ENCODE measurements around the gene TPSD1.
A peak's percentile ranks its signal among the peaks of the same experiment; 100 is the strongest.
"Not testable (repeated sequence)": the region's sequence is repeated elsewhere in the genome, so short reads cannot be mapped to it uniquely, and the experiment has no call there.

Gene TPSD1

DNA sequence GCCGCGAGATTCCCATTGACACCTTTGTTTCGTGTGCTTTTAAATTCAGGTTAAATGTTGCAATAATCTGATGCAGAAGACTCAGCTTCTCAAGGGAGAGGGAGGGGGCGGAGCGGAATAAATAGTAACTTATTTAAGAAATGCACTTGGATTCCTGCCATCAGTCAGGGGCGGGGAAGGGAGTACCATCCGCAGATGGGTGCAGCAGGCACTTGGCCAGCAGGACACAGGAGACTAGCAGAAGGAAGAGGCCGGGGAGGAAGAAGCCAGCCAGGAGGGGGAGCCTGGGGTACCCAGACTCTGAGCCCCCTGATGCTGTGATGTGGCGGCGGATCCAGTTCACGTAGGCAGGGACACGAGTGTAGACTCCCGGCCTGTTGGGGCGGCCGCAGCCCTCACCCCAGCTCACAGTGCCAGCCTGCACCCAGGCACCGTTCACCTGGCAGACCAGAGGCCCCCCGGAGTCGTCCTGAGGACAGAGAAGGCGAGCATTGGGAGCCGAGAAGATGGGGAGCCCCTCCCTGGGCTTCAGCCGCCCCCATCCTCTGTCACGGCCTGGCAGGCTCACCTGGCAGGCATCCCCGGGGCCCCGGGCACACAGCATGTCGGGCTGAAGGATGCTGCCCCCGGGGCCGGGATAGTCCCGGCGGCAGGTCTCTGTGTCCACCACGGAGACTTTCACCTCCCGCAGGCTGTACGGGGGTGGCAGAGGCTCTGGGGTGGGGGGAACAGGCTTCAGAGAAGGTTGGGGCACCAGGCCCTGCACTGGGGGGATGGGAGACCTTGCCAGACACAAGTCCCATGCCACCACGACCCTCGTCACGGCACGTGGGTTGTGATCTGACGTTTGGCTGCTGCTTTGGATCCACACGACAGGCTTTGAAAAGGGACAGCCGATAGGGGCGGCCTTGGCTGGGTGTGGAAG lies 34.0 kb upstream of the TPSD1 start:
- DNase-seq: no peak

DNA sequence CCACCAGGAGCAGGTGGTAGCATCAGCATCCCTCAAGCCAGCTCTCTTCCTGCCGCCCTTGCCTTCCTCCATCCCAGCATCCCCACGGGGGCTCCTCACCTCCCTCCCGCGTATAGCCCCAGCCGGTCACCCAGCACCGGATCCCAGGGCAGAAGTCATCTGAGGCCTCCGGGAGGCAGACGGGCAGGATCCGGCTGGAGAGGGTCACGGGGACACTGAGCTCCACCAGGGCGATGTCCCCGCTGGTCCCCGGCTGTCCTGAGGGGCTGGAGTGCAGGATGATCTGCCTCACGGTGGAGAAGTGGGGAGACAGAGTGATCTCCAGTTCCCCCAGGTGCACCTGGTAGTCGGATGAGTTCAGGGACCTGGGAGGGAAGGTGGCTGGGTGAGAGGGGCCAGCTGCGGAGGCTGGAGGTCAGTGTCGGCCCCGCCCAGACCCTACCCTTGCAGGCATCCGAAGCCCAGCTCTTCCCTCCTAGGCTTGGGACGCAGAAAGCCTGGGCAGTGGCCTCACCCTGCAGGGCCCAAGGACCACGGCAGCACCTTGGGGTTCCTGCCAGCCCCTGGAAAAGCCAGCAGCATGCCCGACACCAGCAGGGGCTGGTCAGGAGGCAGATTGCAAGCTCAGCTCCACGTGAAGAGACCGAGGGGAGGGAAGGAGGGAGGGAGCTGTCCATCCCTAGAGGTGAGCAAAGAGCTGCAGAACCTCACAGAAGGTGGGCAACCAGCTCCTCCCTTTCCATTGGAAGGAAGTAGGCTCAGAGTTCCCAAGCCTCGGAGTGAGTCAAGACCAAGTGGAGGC lies 33.1 kb upstream of the TPSD1 start:
- no peak for DNase-seq

DNA sequence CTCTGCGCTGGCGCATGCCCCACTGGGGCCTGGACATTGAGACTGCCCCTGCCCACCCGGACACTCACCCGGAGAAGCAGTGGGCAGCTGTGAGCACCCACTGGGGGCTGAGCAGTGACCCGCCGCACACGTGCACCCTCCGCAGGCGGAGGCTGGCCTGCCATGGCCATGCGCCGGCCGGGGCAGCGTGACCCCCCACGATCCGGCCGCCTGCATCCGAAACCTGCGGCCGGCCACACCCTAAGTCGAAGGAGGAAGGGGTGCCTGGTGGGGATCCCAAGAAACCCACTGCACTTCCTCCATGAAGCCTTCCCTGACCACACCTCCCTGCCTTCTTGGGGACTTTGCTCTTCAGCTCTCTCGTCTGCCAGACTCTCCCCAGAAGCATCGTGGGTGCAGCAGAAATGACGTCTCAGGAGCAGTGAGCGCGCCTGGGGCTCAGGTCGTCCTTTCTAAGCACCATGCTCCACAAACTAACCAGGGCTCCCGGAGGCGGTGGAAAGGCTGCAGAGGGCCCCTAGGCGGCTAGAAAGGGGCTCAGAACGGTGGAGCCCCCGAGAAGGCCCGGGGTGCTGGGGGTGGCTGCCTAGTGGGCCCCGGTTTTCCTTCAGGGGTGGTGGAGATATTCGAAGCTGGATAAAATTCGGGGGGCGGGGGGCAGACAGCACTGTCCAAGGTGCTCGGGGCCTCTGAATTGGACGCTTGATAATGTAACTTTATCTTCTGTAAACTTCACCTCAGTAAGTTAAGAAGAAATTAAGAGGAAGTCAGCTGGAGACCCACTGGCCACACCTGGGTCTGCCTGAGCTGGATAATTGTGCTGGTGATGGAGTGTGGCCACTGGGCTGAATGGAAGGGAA lies 32.3 kb upstream of the TPSD1 start:
- DNase-seq: no peak

DNA sequence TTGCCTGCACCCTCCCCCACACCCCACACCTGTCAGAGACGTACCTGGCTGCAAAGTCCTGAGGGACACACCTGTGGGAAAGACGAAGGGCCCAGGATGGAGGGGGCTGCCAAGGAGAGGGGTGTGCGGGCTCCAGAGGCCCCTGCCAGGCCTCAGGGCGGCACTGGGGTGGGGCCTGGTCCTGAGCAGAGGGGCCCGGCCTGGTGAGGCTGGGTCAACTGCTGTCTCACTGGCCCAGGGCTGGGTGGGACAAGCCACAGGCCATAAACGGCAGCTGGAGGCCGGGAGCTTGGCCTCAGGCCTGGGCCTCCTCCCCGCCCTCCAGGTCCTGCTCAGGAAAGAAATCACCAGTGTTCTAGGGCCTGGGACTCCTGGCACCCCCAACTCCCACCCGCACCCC lies 31.3 kb upstream of the TPSD1 start:
- no peak for DNase-seq

DNA sequence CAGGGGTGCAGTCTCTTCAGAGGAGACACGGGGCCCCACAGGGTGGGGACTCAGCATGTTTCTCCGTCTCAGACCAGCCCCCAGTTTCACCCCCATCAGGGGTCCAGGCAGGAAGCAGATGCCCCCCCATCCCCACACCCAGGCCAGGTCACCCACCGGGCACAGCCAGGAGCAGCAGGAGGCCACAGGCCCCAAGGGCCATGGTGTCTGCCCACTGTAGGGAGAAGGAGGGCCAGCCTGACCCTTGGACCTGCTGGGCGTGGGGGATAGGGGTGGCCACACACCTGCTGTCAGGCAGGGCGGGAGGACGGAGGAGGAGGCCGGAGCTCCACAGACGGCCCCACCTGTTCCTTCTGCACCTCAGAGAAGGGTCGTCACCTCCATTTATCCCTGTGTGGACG lies 30.8 kb upstream of the TPSD1 start, which contains the start of gene TPSG1:
Gene TPSG1, minus strand, starts transcription at position 218 of the 401 bp plus-strand sequence. Its CDS starts 16 bp downstream, at position 202.
- DNase-seq: no peak

DNA sequence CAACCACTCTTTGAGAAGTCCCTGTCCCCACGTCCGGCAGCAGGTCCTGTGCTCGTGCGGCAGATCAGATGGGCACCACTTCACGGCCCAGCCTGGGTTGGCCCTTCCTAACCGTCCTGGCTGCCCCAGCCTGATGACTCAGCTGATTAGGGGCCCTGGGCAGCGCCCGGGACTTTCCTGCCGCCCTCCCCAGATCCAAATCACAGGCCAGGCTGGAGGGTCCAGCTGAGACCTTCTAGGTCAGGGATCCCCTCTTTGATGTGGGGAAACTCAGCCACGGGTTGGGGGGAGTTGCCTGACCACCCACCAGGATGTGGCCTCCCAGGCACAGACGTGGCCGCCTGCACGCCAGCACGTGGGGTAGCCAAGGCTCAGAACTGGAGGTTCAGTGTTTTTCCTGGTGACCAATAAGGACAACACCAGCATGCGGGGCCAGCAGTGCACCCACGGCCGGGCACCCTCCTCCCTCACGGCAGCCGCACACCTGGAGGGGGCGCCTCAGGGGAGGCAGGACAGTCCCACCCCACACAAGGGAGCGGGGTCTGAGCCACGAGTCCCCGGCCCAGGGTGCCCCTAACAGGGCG lies 30.0 kb upstream of the TPSD1 start:
- not testable (repeated sequence) for DNase-seq

DNA sequence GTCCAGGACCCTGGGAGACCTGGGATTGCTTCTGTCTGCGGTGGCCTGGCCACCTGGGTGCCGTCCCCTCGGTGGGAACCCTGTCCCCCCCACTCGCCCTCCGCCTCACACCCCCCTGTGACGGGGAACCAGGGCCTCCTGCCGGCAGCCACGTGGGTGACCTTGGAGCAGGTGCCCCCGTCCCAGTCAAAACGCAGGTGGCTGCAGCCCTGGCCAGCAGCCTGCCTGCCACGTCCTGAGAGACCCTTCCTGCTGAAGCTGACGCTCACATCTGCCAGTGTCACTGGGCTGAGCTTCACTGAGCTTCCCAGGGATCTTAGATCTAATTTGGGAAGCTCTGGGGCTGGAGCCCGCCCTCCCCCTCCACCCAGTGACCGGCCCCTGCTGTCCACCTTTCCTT lies 29.2 kb upstream of the TPSD1 start:
- DNase-seq: not testable (repeated sequence)

DNA sequence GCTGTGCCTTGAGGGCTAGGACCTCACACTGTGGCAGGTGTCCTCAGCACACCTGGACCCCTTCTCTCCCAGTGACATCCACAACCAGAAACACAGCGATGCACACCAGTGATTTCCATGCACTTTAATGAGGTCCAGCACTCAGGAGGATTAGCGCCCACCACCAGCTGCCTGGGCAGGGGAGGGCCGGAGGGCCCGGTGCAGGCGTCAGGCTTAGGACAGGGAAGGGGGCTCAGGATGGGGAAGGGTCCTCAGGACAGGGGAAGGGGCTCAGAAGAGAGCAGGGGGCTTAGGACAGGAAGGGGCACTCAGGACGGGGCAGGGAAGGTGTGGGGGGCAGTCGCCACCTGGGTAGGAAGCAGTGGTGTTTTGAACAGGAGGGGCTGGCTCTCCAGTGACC lies 27.6 kb upstream of the TPSD1 start:
- not testable (repeated sequence) for DNase-seq

DNA sequence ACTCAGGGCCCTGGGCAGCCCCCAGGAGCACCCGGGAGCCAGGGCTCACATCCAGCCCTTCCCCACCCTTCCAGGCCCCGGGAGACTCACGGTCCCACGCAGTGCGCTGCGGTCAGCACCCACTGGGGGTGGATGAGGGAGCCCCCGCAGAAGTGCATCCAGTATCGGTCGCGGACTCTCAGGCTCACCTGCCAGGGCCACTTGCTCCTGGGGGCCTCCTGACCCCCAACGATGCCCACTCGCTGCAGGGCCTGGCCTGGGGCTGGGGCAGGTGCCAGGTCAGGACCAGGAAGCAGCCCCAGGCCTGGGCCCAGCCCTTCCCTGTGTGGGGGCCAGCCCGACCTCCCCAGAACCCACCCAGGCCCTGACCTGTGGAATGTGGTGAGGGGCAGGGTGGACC lies 26.4 kb upstream of the TPSD1 start:
- not testable (repeated sequence) for DNase-seq

DNA sequence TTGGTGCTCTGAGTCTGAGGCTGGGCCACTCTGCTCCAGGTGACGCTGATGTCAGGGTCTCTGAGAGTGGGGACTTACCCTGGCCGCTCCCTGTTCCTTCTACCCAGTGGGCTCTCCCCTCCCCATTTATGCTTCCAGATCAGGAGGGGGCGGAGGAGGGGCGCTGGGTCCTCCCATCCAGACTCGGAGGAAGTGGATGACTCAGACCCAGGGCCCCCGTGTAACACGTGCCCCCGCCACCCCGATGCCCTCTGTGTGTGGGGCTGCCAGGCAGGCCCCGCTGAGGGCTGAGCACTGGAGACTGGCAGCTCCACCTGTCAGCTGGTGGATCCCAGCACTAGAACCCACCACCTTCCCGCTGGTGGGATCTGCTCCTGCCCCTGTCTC lies 25.8 kb upstream of the TPSD1 start, which contains the start of gene TPSB2:
Gene TPSB2, minus strand, starts transcription at position 101 of the 387 bp plus-strand sequence. CDS start 233 bp downstream, outside the sequence.
- not testable (repeated sequence) for DNase-seq

DNA sequence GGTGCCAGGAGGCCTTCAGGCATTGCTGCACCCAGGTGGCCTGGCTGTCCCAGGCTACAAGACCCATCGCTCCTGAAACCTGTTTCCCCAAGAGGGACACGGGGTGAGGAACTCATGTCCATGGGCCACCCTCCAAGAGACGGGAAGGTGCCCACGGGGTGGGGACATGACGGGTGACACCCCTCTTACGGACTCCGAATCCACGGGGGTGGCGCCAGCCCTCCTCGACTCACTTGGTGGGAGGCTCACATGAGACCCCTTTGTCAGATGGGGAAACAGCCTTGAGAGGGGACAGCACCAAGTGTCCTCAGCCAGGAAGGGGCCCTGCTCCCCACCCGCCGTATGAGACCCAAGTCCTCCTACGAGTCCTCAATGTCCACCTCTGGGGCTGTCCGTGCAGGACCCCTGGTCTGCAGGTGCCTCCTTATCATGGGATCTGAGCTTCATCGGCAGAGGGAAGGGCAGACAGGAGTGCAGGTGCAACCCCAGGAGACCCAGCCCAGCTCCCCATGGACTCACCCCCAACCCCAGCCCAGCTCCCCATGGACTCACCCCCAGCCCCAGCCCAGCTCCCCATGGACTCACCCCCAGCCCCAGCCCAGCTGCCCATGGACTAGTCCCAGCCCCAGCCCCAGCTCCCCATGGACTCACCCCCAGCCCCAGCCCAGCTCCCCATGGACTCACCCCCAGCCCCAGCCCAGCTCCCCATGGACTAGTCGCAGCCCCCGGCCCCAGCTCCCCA lies 25.2 kb upstream of the TPSD1 start:
- DNase-seq: not testable (repeated sequence)

DNA sequence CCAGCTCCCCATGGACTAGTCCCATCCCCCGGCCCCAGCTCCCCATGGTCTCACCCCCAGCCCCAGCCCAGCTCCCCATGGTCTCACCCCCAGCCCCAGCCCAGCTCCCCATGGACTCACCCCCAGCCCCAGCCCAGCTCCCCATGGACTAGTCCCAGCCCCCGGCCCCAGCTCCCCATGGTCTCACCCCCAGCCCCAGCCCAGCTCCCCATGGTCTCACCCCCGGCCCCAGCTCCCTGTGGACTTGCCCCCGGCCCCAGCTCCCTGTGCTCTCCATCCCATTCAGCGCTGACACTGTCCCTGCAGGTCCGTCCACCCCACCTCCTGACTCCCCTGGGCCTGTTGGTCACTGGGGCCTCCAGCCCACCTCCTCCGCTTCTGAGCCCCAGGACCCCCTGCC lies 24.6 kb upstream of the TPSD1 start:
- DNase-seq: not testable (repeated sequence)

DNA sequence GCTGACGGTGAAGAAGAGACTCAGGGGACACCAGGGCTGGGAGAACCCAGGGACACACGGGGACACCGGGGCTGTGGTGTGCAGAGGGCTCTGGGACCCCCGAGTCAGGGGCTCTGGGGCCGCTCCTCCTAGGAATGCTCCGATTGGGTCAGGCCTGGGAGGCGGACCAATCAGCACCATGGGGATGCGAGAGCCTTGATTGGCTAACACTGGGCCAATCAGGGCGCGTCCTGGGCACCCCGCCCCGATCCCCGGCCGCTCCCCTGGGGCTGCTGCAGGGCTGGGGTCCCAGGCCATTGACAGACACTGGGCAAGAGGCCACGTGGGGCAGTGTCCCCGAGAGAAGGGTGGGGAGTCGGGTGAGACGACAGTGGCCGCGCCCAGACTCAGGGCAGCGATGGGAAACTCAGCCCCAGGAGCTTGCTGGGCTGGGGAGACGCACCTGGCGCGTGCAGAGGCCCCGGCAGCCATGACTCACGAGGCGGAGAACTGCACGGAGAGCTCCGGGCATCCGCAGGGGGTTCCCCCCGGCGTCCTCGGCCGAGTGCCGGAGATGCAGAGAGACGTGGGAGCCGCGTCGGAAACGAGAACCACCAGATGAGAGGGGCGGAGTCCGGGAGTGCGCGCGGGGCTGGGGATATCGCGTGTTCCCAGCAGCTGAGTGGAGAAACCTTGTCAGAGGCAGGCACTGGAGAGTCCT lies 23.7 kb upstream of the TPSD1 start:
- DNase-seq: not testable (repeated sequence)

DNA sequence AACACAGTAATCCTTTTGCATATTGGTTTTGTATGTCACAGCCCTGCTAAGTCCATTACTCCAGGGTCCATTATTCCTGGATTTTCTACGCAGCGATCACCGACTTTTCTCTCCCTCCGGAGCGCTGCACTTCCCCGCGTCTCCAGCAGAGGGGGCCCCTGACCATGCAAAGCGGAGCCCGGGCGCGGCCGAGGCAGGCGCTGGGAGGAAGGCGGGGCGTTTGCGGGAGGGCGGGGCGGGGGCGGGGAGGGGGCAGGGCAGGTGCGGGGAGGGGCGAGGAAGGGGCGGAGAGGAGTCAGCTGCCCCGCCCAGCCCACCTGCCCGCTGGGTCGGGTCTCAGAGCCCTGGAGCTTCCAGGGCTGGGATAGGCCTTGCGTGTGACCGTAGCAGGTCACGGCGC lies 19.2 kb upstream of the TPSD1 start:
- not testable (repeated sequence) for DNase-seq

DNA sequence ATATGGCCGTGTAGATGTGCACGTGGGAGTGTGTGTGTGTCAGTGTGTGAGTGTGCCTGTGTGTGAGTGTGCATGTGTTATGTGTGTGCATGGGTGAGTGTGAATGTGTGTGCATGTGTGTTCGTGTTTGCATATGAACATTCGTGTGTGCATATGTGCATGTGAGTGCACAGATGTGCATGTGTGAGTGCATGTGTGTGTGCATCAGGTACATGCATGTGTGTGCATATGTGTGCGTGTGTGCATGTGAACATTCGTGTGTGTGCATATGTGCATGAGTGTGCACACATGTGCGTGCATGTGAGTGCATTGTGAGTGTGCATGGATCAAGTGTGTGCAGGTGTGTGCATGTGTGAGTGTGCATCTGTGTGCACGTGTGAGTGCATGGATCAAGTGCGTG lies 17.9 kb upstream of the TPSD1 start:
- DNase-seq: no peak

DNA sequence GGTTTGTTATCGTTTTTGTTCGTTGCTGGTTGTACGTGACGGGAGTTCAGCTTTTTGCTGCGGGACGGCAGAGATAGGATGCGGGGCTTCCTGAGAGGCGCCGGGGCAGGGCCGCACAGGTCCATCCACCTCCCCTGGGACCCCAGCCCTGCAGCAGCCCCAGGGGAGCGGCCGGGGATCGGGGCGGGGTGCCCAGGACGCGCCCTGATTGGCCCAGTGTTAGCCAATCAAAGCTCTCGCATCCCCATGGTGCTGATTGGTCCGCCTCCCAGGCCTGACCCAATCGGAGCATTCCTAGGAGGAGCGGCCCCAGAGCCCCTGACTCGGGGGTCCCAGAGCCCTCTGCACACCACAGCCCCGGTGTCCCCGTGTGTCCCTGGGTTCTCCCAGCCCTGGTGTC lies 17.0 kb upstream of the TPSD1 start:
- peak; percentile 28 for DNase-seq

DNA sequence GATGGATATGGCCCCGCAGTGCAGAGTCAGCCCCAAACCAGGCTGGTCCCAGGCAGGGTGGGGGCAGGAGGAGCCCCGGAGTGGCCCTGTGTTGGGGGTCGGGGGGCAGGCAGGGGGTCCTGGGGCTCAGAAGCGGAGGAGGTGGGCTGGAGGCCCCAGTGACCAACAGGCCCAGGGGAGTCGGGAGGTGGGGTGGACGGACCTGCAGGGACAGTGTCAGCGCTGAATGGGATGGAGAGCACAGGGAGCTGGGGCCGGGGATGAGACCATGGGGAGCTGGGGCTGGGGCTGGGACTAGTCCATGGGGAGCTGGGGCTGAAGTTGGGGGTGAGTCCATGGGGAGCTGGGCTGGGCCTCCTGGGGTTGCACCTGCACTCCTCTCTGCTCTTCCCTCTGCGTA lies 16.3 kb upstream of the TPSD1 start:
- DNase-seq: not testable (repeated sequence)

DNA sequence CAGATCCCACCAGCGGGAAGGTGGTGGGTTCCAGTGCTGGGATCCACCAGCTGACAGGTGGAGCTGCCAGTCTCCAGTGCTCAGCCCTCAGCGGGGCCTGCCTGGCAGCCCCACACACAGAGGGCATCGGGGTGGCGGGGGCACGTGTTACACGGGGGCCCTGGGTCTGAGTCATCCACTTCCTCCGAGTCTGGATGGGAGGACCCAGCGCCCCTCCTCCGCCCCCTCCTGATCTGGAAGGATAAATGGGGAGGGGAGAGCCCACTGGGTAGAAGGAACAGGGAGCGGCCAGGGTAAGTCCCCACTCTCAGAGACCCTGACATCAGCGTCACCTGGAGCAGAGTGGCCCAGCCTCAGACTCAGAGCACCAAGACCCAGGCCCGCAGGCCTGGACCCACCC lies 15.4 kb upstream of the TPSD1 start, which contains the start of gene TPSAB1:
Gene TPSAB1, plus strand, starts transcription at position 270 of the 400 bp plus-strand sequence. CDS start 234 bp downstream, outside the sequence.
- DNase-seq: not testable (repeated sequence)

DNA sequence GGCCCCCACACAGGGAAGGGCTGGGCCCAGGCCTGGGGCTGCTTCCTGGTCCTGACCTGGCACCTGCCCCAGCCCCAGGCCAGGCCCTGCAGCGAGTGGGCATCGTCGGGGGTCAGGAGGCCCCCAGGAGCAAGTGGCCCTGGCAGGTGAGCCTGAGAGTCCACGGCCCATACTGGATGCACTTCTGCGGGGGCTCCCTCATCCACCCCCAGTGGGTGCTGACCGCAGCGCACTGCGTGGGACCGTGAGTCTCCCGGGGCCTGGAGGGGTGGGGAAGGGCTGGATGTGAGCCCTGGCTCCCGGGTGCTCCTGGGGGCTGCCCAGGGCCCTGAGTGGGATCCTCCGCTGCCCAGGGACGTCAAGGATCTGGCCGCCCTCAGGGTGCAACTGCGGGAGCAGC lies 14.8 kb upstream of the TPSD1 start:
- DNase-seq: not testable (repeated sequence)

DNA sequence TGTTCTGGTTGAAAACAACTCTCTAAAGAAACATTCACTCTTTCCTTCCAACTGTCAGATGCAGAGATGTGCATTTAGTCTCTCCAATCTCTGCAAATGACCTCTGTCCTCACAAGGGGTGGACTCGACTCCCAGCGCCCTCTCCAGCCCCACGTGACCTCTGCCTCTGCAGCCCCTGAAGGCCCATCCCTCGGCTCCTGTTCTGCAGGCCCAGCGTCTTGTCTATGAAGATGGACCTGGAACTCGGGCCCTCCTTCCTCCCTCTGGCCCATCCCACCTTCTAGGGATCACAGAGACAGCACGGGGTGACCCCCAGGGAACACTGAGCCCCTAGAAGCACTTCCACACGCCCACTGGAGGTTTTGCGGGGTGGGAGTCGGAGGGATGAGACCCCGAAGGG lies 12.5 kb upstream of the TPSD1 start:
- not testable (repeated sequence) for DNase-seq
